Placental pericyte (primary cell): Measurements from ENCODE around the gene FHIP1B. TPM values are rescaled to one million over a fixed set of nuclear protein-coding genes. Genes with fewer than 3 reads are reported as not detected.

Experiments
- total RNA-seq: library from RNA; depleted of rRNA; stranded (reverse); fragments of >200 nt; gene quantifications from 2 replicates; pipeline ENCODE4 v1.2.3, GENCODE V29; 2012

FHIP1B gene
- 24.9 and 36.5 TPM in 2 replicates for total RNA-seq

DNA sequence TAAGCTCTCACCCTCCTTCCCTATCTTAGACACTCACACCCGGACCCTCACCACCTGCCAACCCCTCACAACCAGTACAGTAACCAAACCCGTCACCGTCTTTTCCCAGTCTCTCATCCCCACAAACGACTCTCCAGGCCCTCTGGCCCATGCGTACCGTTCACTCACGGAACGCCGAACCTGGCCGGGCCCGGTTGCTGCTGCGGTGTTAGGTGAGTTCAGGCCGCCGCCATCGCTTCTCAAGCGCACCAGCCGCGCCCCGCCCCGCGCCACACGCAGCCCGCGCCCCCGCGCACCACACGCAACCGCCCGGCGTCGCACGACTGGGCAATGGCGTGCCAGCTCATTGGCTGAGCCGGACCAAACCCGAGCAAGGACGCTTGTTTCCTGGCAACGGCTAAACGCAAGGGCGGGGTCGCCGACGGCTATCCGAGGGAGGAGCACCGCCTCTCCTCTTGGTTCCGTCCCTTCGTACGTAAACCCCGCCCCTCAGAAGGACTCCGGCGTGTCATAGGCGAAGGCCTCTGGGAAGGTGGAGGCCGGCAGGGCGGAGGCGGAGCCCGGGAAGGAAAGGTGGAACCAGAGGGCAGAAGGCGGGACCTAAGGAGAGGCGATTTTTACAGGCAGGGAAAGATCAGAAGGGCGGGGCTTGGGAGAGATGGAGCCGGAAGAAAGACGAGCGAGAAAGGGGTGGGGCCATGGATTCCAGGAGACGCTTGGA is at the start of gene FHIP1B:
FHIP1B (minus strand) TSS at position 250 of the 721 bp plus-strand sequence. CDS start 10,120 bp downstream, outside the sequence.

DNA sequence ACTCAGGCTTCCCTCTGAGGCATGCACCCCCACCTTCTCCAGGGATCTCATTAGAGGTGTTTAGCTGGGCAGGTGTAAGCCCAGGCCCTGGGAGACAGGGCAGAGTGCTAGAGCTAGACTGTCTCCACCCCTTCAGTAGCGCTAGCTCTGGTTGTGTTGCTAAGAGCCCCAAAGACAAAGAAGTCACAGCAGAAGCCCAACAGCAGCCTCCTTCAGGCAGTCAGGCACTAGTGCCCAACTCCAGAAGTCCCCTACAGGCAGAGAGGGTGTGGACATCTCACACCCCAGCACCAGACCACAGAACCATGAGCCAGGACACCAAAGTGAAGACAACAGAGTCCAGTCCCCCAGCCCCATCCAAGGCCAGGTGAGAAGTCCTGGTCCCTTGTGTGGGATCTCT is 4.5 kb upstream of the FHIP1B start, which contains the start of gene CNGA4:
CNGA4 (plus strand) TSS at position 188 of the 400 bp plus-strand sequence; CDS start at position 306, 118 bp downstream.

DNA sequence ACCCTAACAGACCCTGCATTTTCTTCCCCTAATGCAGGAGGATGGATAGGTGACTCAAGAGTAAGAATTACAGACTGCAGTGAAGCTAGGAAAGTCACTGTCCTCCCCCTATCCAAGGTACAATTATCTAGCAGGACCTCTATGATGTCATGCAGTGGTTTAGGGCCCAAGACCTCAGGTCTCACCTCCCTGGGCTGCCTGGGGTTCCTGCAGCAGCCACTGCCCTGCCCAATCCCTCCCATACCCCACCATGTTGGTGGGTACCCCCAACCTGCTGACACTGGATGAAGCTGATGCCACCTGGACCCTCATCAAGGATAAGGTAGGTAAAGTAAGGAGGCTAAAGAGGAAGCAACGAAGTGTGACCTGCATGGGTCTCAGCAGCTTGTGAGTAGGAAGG is 29.1 kb downstream of the FHIP1B start, which contains the start of gene C11orf42:
C11orf42 (plus strand) TSS at position 192 of the 400 bp plus-strand sequence; CDS start at position 251, 59 bp downstream.

DNA sequence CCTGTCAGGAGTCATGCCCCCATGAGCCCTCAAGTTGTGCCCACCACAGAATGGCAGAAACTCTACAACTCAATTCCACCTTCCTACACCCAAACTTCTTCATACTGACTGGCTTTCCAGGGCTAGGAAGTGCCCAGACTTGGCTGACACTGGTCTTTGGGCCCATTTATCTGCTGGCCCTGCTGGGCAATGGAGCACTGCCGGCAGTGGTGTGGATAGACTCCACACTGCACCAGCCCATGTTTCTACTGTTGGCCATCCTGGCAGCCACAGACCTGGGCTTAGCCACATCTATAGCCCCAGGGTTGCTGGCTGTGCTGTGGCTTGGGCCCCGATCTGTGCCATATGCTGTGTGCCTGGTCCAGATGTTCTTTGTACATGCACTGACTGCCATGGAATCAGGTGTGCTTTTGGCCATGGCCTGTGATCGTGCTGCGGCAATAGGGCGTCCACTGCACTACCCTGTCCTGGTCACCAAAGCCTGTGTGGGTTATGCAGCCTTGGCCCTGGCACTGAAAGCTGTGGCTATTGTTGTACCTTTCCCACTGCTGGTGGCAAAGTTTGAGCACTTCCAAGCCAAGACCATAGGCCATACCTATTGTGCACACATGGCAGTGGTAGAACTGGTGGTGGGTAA is 35.1 kb downstream of the FHIP1B start, which contains the start of gene OR52W1:
OR52W1 (plus strand) TSS at position 51 of the 637 bp plus-strand sequence; CDS start at position 51, 0 bp downstream.

DNA sequence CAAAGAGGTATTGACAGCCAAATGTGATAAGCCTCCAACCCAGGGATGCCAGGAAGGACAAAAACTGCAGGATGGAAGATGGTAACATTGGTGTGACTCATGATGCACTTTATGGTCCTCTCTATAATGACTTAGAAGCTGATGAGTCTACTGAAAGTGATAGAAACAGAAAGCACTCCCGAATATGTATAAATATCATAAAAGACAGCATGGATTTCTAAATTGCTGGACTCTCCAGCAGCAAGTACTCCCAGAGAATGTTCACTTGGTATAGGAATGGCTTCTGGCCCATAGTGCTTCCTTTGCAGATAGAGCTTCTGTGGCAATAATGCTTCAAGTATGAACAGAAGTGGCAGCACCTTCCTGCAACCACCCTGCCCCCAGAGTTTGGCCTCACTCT is 64.2 kb downstream of the FHIP1B start, which contains the start of gene OR52B2:
OR52B2 (minus strand) TSS at position 101 of the 400 bp plus-strand sequence; CDS start at position 101, 0 bp downstream.

Other genes starting within 250 kb of the FHIP1B start
- not detected in 2 replicates for gene OR52L1, start 247.7 kb downstream of the FHIP1B start, total RNA-seq
- not detected in 2 replicates for gene OR56A4, start 227.7 kb downstream of the FHIP1B start, total RNA-seq
- gene OR56A1, start 203.9 kb downstream of the FHIP1B start, total RNA-seq: under 0.01 TPM in 1 of 2 replicates, not detected in the other
- gene OR56B4, start 127.0 kb downstream of the FHIP1B start, total RNA-seq: not detected in 2 replicates
- gene OR52B2, start 64.3 kb downstream of the FHIP1B start, total RNA-seq: not detected in 2 replicates
- gene OR52W1, start 35.4 kb downstream of the FHIP1B start, total RNA-seq: not detected in 2 replicates
- not detected in 2 replicates for gene C11orf42, start 29.1 kb downstream of the FHIP1B start, total RNA-seq
- gene CNGA4, start 4.5 kb upstream of the FHIP1B start, total RNA-seq: 0.44 TPM in 1 of 2 replicates, not detected in the other
- gene CCKBR, start 25.2 kb upstream of the FHIP1B start, total RNA-seq: not detected in 2 replicates
- gene CAVIN3, start 85.9 kb upstream of the FHIP1B start, total RNA-seq: 357 and 444 TPM in 2 replicates
- 34.9 and 44.4 TPM in 2 replicates for gene SMPD1, start 155.8 kb upstream of the FHIP1B start, total RNA-seq
- 38.5 and 45.1 TPM in 2 replicates for gene APBB1, start 184.5 kb upstream of the FHIP1B start, total RNA-seq
- 0.14 and 0.66 TPM in 2 replicates for gene HPX, start 206.4 kb upstream of the FHIP1B start, total RNA-seq
- gene TRIM3, start 239.3 kb upstream of the FHIP1B start, total RNA-seq: 17.9 and 26.3 TPM in 2 replicates
- 70.0 and 118 TPM in 2 replicates for gene ARFIP2, start 246.7 kb upstream of the FHIP1B start, total RNA-seq
- gene TIMM10B, start 246.9 kb upstream of the FHIP1B start, total RNA-seq: 50.7 and 61.7 TPM in 2 replicates